ENCODE measurements around the gene LMX1A.

DNA sequence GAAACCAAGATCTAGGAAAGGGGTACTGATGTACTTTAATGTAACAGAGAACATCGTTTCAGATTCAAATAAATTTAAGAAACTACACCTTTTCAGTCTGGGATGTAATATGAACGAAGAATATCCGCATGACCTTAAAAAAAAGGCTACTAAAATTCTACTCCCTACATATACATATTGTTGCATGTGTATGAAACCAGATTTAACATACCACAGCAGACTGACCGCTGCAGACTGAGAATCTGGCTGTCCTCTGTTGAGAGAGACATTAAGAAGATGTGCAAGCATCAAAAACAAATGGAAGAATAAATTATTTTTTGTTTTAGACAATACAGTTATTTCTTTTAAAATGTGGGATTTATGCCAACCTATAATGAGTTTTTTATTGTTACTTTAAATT, 166.6 kb downstream of the LMX1A start:
- TF ChIP-seq POLR2A (IDR thresholded peaks at IDR 0.05): no peak
- no peak for TF ChIP-seq CTCF (IDR thresholded peaks at IDR 0.05)

All from prostate gland (tissue), 2 donors.